Caco-2 (cell line): ENCODE measurements around the gene SVIL. TPM values are rescaled to one million over a fixed set of nuclear protein-coding genes. Genes with fewer than 3 reads are reported as not detected.
"Not testable (repeated sequence)": the region's sequence is repeated elsewhere in the genome, so short reads cannot be mapped to it uniquely, and the experiment has no call there.

Experiments used
- BruUV-seq: library from RNA; stranded (reverse); fragments of 400-500 nt; replicated peaks from 2 replicates; lab custom pipeline; 2021; lab: Mats Ljungman, UMichigan
- CTCF ChIA-PET: fragments of 300-600 bp; sonication (Branson Sonifier 250); formaldehyde crosslinking; loops from one replicate; lab custom pipeline; 2022; ENCODE audit warnings: antibody characterized with exemption; lab: Charles Lee
- POLR2A ChIA-PET: fragments of 300-600 bp; sonication (Branson Sonifier 250); formaldehyde crosslinking; loops from one replicate; lab custom pipeline; 2022; ENCODE audit warnings: antibody characterized with exemption; lab: Charles Lee
- DNase-seq, 2 experiments: peaks; one replicate each; pipeline versions ENCODE4 v3.0.0 to v3.0.0-alpha.2; 2020 to 2022
- H3K27me3 ChIP-seq: replicated peaks from 2 replicates; pipeline ENCODE4 v1.6.0; 2011; ENCODE audit warnings: low read length; ENCODE audit not compliant: control insufficient read depth, insufficient read depth
- H3K36me3 ChIP-seq: 2 replicates; pipeline ENCODE4 v1.5.1; 2011; ENCODE audit warnings: low read length; ENCODE audit not compliant: control insufficient read depth, insufficient read depth
- H3K4me1 ChIP-seq: fragments of 250-450 bp; sonication (Bioruptor Pico); 2 replicates; pipeline ENCODE4 v1.5.1; 2020; ENCODE audit warnings: mild to moderate bottlenecking
- H3K4me3 ChIP-seq: 2 replicates; pipeline ENCODE4 v1.5.1; 2011; ENCODE audit warnings: low read depth, mild to moderate bottlenecking, control low read depth, low read length
- H3K9me3 ChIP-seq: fragments of 250-450 bp; sonication (Bioruptor Pico); 2 replicates; pipeline ENCODE4 v1.5.1; 2020; ENCODE audit warnings: mild to moderate bottlenecking, moderate library complexity
- H3K27ac Mint-ChIP-seq: one replicate; pipeline ENCODE4 v1.8.0; 2022; ENCODE audit warnings: mixed read lengths; ENCODE audit not compliant: unreplicated experiment
- H3K27me3 Mint-ChIP-seq: one replicate; pipeline ENCODE4 v1.8.0; 2022; ENCODE audit warnings: mixed read lengths; ENCODE audit not compliant: insufficient read depth, unreplicated experiment
- H3K36me3 Mint-ChIP-seq: one replicate; pipeline ENCODE4 v1.8.0; 2022; ENCODE audit warnings: mild to moderate bottlenecking, mixed read lengths; ENCODE audit not compliant: insufficient read depth, unreplicated experiment
- H3K4me1 Mint-ChIP-seq: one replicate; pipeline ENCODE4 v1.8.0; 2022; ENCODE audit warnings: low read depth, mixed read lengths; ENCODE audit not compliant: unreplicated experiment
- H3K4me3 Mint-ChIP-seq: one replicate; pipeline ENCODE4 v1.8.0; 2022; ENCODE audit warnings: mild to moderate bottlenecking, moderate library complexity, mixed read lengths; ENCODE audit not compliant: unreplicated experiment
- H3K9me3 Mint-ChIP-seq: one replicate; pipeline ENCODE4 v1.8.0; 2022; ENCODE audit warnings: mixed read lengths; ENCODE audit not compliant: unreplicated experiment
- CTCF ChIP-seq, 2 experiments: fragments of 200-600 bp in 1 of 2; IDR thresholded peaks; 1 replicate in 1 of 2; 2 replicates in 1 of 2; pipeline versions ENCODE4 v1.5.1 to v1.8.0; 2011 to 2022; ENCODE audit warnings: antibody characterized with exemption in 1 of 2, control low read depth in 1 of 2, inconsistent platforms in 1 of 2, low read depth in 1 of 2, low read length in 1 of 2, mild to moderate bottlenecking in 1 of 2, moderate library complexity in 1 of 2; ENCODE audit not compliant: insufficient read depth in 1 of 2, severe bottlenecking in 1 of 2, unreplicated experiment in 1 of 2
- intact Hi-C: fragments of 100-400 bp; cut with micrococcal nuclease; formaldehyde crosslinking; loops from one replicate; pipeline ENCODE4 v1.10.0; 2022; ENCODE audit not compliant: unreplicated experiment
- total RNA-seq: library from RNA; stranded (reverse); gene quantifications from 2 replicates; pipeline ENCODE4 v1.2.3, GENCODE V29; 2022

Gene SVIL
- total RNA-seq, 1 experiment from 2014 or later: 54.4 TPM

DNA sequence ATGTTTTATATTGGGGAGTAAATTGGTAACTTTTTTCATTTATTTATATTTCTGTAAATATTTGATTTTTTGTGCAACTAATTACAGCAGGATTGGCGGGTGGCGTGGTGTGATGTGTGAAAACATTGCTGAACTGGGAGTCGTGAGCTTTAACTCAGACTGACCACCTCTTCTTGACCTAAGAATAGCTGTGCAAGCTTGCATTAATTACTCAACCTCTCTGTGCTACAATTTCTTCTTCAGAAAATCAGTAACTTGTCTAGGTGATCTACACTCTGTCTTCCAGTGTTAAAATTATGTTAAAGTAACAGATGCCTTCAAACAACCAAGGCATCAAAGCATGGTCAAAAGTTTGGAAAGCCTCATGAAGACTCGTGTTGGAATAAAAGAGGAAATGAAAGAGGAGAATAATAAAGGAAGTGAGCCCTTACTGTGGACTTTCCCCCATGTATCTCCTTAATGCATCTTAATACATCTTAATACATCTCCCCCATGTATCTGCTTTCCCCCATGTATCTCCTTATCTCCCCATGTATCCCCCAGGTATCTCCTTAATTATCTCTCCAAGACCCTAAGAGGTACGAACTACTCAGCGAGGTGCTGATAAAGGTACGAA lies 71.2 kb downstream of the SVIL start:
- no TSS peak for BruUV-seq
- H3K27ac Mint-ChIP-seq: no peak overlapping the region

DNA sequence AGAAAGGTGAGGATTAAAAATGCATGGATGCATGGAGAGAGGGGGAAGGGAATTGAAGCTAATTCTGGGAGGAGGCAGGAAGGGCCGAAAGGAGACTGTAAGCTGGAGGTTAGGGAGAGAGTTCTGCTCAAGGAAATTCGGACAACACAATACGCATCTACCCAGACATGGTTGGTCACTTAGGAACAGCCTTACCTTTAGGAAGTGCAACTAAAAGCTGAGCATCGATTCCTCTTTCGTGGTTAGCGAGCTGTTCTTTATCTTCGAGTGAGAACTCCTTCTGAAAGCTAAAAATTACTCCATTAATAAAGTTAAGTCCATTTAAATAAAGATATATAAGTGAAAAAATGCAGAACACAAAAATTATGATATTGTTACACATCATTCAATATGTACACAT lies 71.8 kb downstream of the SVIL start:
- BruUV-seq, H3K4me1 ChIP-seq, H3K4me1 Mint-ChIP-seq, H3K9me3 Mint-ChIP-seq, H3K27ac Mint-ChIP-seq, CTCF ChIA-PET, H3K4me3 ChIP-seq, H3K36me3 ChIP-seq, intact Hi-C loops, H3K4me3 Mint-ChIP-seq, POLR2A ChIA-PET, DNase-seq, H3K27me3 ChIP-seq, H3K9me3 ChIP-seq, H3K27me3 Mint-ChIP-seq: not testable (repeated sequence)
- peaks cover 44% of the 10 kb centered on the region for H3K36me3 Mint-ChIP-seq

More for the DNA sequence above, 71.2 kb downstream of the SVIL start:
- CTCF ChIA-PET: no interaction called here
- Mint-ChIP-seq H3K36me3 (peaks cover 44% of the 10 kb centered on the region), H3K4me3 (no peak overlapping the region), H3K9me3 (no peaks in the 10 kb centered on the region), H3K4me1 (peaks cover 3% of the 10 kb centered on the region), H3K27me3 (no peaks in the 10 kb centered on the region)
- Histone ChIP-seq H3K36me3 (peaks cover 3% of the 10 kb centered on the region), H3K4me3 (no peak overlapping the region), H3K4me1 (no peaks in the 10 kb centered on the region), H3K27me3 (no peaks in the 10 kb centered on the region), H3K9me3 (no peaks in the 10 kb centered on the region)
- TF ChIP-seq CTCF (IDR thresholded peaks at IDR 0.05; ENCODE audit: insufficient read depth in 1 of 2, low read depth in 1 of 2, low read length in 1 of 2, severe bottlenecking in 1 of 2, unreplicated experiment in 1 of 2): no peak
- intact Hi-C loops: no loop called here
- POLR2A ChIA-PET: no interaction called here
- DNase-seq: no peak

GRCh38 chr10:29559996-29560395 lies 74.8 kb downstream of the SVIL start:
- no peak overlapping the region for H3K4me3 ChIP-seq
- no peaks in the 10 kb centered on the region for H3K9me3 ChIP-seq
- Mint-ChIP-seq H3K4me3 (no peak overlapping the region), H3K36me3 (peaks cover 27% of the 10 kb centered on the region), H3K27me3 (no peaks in the 10 kb centered on the region), H3K9me3 (no peaks in the 10 kb centered on the region), H3K27ac (no peak overlapping the region), H3K4me1 (no peaks in the 10 kb centered on the region)
- POLR2A ChIA-PET: no interaction called here
- no TSS peak for BruUV-seq
- DNase-seq: no peak
- TF ChIP-seq CTCF (IDR thresholded peaks at IDR 0.05; ENCODE audit: insufficient read depth in 1 of 2, low read depth in 1 of 2, low read length in 1 of 2, severe bottlenecking in 1 of 2, unreplicated experiment in 1 of 2): no peak
- H3K27me3 ChIP-seq: no peaks in the 10 kb centered on the region
- CTCF ChIA-PET: no interaction called here
- intact Hi-C loops: no loop called here
- H3K36me3 ChIP-seq: no peaks in the 10 kb centered on the region; the same call in 1 of the 2 replicates
- H3K4me1 ChIP-seq: no peaks in the 10 kb centered on the region
